K562 (cell line): ENCODE results near the gene KAZALD1. TPM values are rescaled to one million over a fixed set of nuclear protein-coding genes. Genes with fewer than 3 reads are reported as not detected.

Source experiments
- ATAC-seq: fragments of 200-7000 bp; cut with Tn5 transposase; 3 replicates; pipeline ENCODE4 v1.9.1; 2020; ENCODE audit warnings: moderate library complexity
- BruUV-seq: library from RNA; stranded (reverse); fragments of 400-500 nt; replicated peaks from 2 replicates; lab custom pipeline; 2021; lab: Mats Ljungman, UMichigan
- CTCF ChIA-PET: fragments of 300-600 bp; formaldehyde crosslinking; extraction: SDS; loops from one replicate; lab custom pipeline; 2021; ENCODE audit warnings: low intra/inter-chr PET ratio; lab: Yijun Ruan, JAX
- POLR2A ChIA-PET: fragments of 300-600, 350-650 bp; sonication (Branson Sonifier 250); formaldehyde crosslinking; extraction: SDS; loops from one replicate; lab custom pipeline; 2021; ENCODE audit warnings: antibody characterized with exemption, inconsistent platforms; lab: Yijun Ruan, JAX
- DNase-seq, 4 experiments: peaks; one replicate each; pipeline versions ENCODE4 v3.0.0 to v3.0.0-alpha.2; 2011 to 2018; ENCODE audit warnings: low spot score in 3 of 4, mixed read lengths in 3 of 4; ENCODE audit errors: extremely low read depth in 1 of 4
- FAIRE-seq: peaks from 2 replicates; lab custom pipeline; 2011; peaks lifted over from hg19 to GRCh38; lab: Jason Lieb, UNC
- H2AFZ ChIP-seq: 2 replicates; pipeline ENCODE4 v1.6.0; 2011; ENCODE audit warnings: low read depth, low read length, control low read depth, inconsistent platforms
- H3K27ac ChIP-seq: fragments of 200-600 bp; 3 replicates; pipeline ENCODE4 v1.8.0; 2011; ENCODE audit warnings: low read depth, mild to moderate bottlenecking, control low read depth, inconsistent platforms, low read length, moderate library complexity, mixed read lengths; ENCODE audit errors: extremely low read depth
- H3K27me3 ChIP-seq, 2 experiments: fragments of 300-600 bp in 1 of 2; 2 replicates in 1 of 2; 3 replicates in 1 of 2; pipeline versions ENCODE4 v1.6.0 to v1.8.0; 2011; ENCODE audit warnings: inconsistent platforms in 2 of 2, low read length in 2 of 2, mild to moderate bottlenecking in 1 of 2, mixed read lengths in 1 of 2, moderate library complexity in 1 of 2; ENCODE audit not compliant: control insufficient read depth in 2 of 2, insufficient read depth in 2 of 2
- H3K36me3 ChIP-seq: fragments of 300-600 bp; 3 replicates; pipeline ENCODE4 v1.8.0; 2011; ENCODE audit warnings: mild to moderate bottlenecking, low read length, inconsistent platforms; ENCODE audit not compliant: control insufficient read depth, insufficient read depth
- H3K4me1 ChIP-seq, 2 experiments: fragments of 200-600 bp in 1 of 2; replicated peaks in 1 of 2; 2 replicates in 1 of 2; 3 replicates in 1 of 2; pipeline versions ENCODE4 v1.5.1 to v1.8.0; 2011; ENCODE audit warnings: inconsistent platforms in 2 of 2, low read length in 2 of 2, mild to moderate bottlenecking in 1 of 2, mixed read lengths in 1 of 2, moderate library complexity in 1 of 2; ENCODE audit not compliant: control insufficient read depth in 2 of 2, insufficient read depth in 2 of 2
- H3K4me2 ChIP-seq: 2 replicates; pipeline ENCODE4 v1.6.1; 2011; ENCODE audit warnings: low read length, control low read depth, inconsistent platforms, mixed read lengths; ENCODE audit not compliant: insufficient read depth
- H3K4me3 ChIP-seq: fragments of 200-600 bp; sonication (generic), shearing (Covaris generic); 2 replicates; pipeline ENCODE4 v1.5.1; 2016; ENCODE audit warnings: control low read depth, inconsistent platforms
- H3K79me2 ChIP-seq: fragments of 200-600 bp; 3 replicates; pipeline ENCODE4 v1.8.0; 2011; ENCODE audit warnings: low read length, inconsistent platforms; ENCODE audit not compliant: control insufficient read depth, insufficient read depth
- H3K9ac ChIP-seq, 2 experiments: 2 replicates each; pipeline versions ENCODE4 v1.6.0 to v1.6.1; 2011; ENCODE audit warnings: low read depth in 2 of 2, low read length in 2 of 2, control low read depth in 1 of 2, inconsistent platforms in 1 of 2, mild to moderate bottlenecking in 1 of 2, mixed read lengths in 1 of 2; ENCODE audit not compliant: insufficient read depth in 1 of 2
- H3K9me1 ChIP-seq: one replicate; pipeline ENCODE4 v1.6.0; 2011; ENCODE audit warnings: inconsistent platforms, mild to moderate bottlenecking, low read length, moderate library complexity; ENCODE audit not compliant: control insufficient read depth, insufficient read depth
- H3K9me3 ChIP-seq: replicated peaks from 2 replicates; pipeline ENCODE4 v1.5.1; 2011; ENCODE audit warnings: low read depth, low read length, inconsistent platforms; ENCODE audit not compliant: control insufficient read depth, insufficient read depth
- H4K20me1 ChIP-seq: replicated peaks from 2 replicates; pipeline ENCODE4 v1.6.1; 2011; ENCODE audit warnings: low read length, inconsistent platforms, mixed read lengths; ENCODE audit not compliant: control insufficient read depth, insufficient read depth
- MIER1 ChIP-seq: fragments of 450-650 bp; IDR thresholded peaks from 2 replicates; pipeline ENCODE4 v1.6.1; 2016; ENCODE audit warnings: antibody characterized with exemption, mild to moderate bottlenecking, low read depth
- NFATC3 ChIP-seq: fragments of 450-650 bp; IDR thresholded peaks from 2 replicates; pipeline ENCODE4 v1.6.1; 2017; ENCODE audit warnings: mild to moderate bottlenecking
- ZNF3 ChIP-seq: fragments of 250-450 bp; sonication (Bioruptor Pico); IDR thresholded peaks from 2 replicates; pipeline ENCODE4 v1.5.0; 2021; ENCODE audit warnings: mild to moderate bottlenecking, moderate library complexity
- WGBS: fragments of 100-300 bp; shearing (Covaris generic); methylation state at CpG from one replicate; pipeline ENCODE4 v1.1.6; 2016; ENCODE audit warnings: low coverage, mixed read lengths; ENCODE audit not compliant: insufficient coverage; ENCODE audit errors: missing lambda C conversion rate; 5-methylcytosine and 5-hydroxymethylcytosine counted together
- in situ Hi-C: fragments of 300-500 bp; cut with MboI; formaldehyde crosslinking; loops from 4 replicates; pipeline ENCODE4 v1.15.0; 2018; ENCODE audit warnings: inconsistent platforms, mixed read lengths
- intact Hi-C: fragments of 100-400 bp; cut with micrococcal nuclease; formaldehyde crosslinking; loops from 2 replicates; pipeline ENCODE4 v1.14.2; 2022
- polyA plus RNA-seq, 8 experiments: library from polyadenylated mRNA; depleted of rRNA in 4 of 8; stranded (reverse) in 5 of 8; unstranded in 3 of 8; fragments of >200 nt; fragmentation: Nextera tagmentation in 2 of 8; fragmentation: Illumina TruSeq in 1 of 8; extraction: Ambion mirVana in 2 of 8; extraction: Trizol in 1 of 8; gene quantifications; 2 replicates each; pipeline versions ENCODE4 v1.2.1 to v1.2.3, GENCODE V29; 2011 to 2014; ENCODE audit warnings: inconsistent platforms in 1 of 8, missing spikeins in 1 of 8
- total RNA-seq, 7 experiments: library from RNA; depleted of rRNA in 6 of 7; stranded (reverse); fragments of >200 nt in 6 of 7; fragmentation: Illumina TruSeq in 2 of 7; extraction: Trizol in 2 of 7; gene quantifications; 2 replicates each; pipeline versions ENCODE4 v1.2.1 to v1.2.3, GENCODE V29; 2011 to 2021; ENCODE audit warnings: low replicate concordance in 1 of 7
- TF ChIP-seq, protein P1 (sequence below), 2 experiments: fragments of 450-650 bp; IDR thresholded peaks; 2 replicates each; pipeline ENCODE4 v1.6.1; 2016
- TF ChIP-seq, protein P2 (sequence below), 2 experiments: fragments of 450-650 bp in 1 of 2; sonication (generic) in 1 of 2; formaldehyde crosslinking in 1 of 2; IDR thresholded peaks in 1 of 2; conservative IDR thresholded peaks in 1 of 2; 2 replicates each; pipeline versions ENCODE4 v1.6.1 to v1.8.1; 2016 to 2023; ENCODE audit warnings: mild to moderate bottlenecking in 2 of 2, moderate library complexity in 2 of 2, inconsistent platforms in 1 of 2, missing genetic modification reagents in 1 of 2

KAZALD1 gene
- total and polyA plus RNA-seq, 9 of the 15 experiments (the other 6 are each of a cell fraction or from before 2014, with no cell fraction given): 0.15 to 10.0 (median 4.9) TPM

DNA sequence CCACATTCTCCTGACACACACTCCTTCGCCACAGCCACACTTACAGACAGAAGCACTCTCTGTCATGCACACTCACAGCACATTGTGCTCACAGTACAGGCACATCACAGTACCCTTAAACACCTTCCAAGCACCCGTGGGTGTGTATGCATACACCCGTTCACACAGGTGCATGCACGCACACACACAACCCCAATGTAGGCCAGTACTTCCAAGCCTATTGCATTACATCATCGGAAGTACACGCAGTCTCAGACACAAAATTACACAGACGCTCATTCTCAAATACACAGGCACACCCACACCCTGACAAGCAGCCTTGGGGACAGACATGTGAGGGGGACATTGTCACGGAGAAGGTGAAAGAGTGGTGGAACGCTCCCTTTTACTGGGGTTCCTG, 11.1 kb downstream of the KAZALD1 start:
- in situ Hi-C loops (no loop called here), intact Hi-C loops (no loop called here)
- Histone ChIP-seq H3K9me1 (no peaks in the 10 kb centered on the region), H3K9me3 (no peaks in the 10 kb centered on the region), H3K36me3 (no peaks in the 10 kb centered on the region), H3K27ac (no peak overlapping the region), H4K20me1 (no peaks in the 10 kb centered on the region), H3K79me2 (no peaks in the 10 kb centered on the region), H3K4me3 (no peak overlapping the region), H3K4me1 (peaks cover 17 to 21% of the 10 kb centered on the region in 2 experiments), H3K9ac (no peak overlapping the region), H3K27me3 (peaks cover 0 to 7% of the 10 kb centered on the region in 2 experiments; a peak in 3 of 5 replicates), H2AFZ (no peak overlapping the region), H3K4me2 (no peak overlapping the region)
- TF ChIP-seq MIER1: no peak
- TF ChIP-seq ZNF3 (CRISPR knock-in tag): no peak
- no peak for TF ChIP-seq NFATC3
- TF ChIP-seq, protein P1, sequence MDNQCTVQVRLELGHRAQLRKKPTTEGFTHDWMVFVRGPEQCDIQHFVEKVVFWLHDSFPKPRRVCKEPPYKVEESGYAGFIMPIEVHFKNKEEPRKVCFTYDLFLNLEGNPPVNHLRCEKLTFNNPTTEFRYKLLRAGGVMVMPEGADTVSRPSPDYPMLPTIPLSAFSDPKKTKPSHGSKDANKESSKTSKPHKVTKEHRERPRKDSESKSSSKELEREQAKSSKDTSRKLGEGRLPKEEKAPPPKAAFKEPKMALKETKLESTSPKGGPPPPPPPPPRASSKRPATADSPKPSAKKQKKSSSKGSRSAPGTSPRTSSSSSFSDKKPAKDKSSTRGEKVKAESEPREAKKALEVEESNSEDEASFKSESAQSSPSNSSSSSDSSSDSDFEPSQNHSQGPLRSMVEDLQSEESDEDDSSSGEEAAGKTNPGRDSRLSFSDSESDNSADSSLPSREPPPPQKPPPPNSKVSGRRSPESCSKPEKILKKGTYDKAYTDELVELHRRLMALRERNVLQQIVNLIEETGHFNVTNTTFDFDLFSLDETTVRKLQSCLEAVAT (IDR thresholded peaks at IDR 0.05): no peak
- TF ChIP-seq, protein P2, sequence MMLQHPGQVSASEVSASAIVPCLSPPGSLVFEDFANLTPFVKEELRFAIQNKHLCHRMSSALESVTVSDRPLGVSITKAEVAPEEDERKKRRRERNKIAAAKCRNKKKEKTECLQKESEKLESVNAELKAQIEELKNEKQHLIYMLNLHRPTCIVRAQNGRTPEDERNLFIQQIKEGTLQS (IDR thresholded peaks at IDR 0.05): peak; percentile 21; the same call in 1 of the 2 replicates
- TF ChIP-seq, protein P2 (CRISPR knock-in tag; conservative IDR thresholded peaks at IDR 0.05): no peak
- ATAC-seq (no peak), FAIRE-seq (no peak), DNase-seq (no peak)
- WGBS: 61% methylated on average over 9 of the region's 9 CpGs
- POLR2A ChIA-PET: no interaction called here
- CTCF ChIA-PET: no interaction called here
- BruUV-seq: no TSS peak
